GM12878 (cell line): ENCODE data around the gene SNX10.

Source experiments
- CBFB ChIP-seq: IDR thresholded peaks from 2 replicates; pipeline ENCODE4 v1.6.1; 2016; ENCODE audit warnings: antibody characterized with exemption, low read depth
- CEBPB ChIP-seq, 2 experiments: fragments of 150-350 bp in 1 of 2; IDR thresholded peaks; 2 replicates each; pipeline ENCODE4 v1.6.1; 2012 to 2014; ENCODE audit warnings: low read depth in 2 of 2, low read length in 2 of 2, borderline replicate concordance in 1 of 2, inconsistent platforms in 1 of 2
- KAT2A ChIP-seq: conservative IDR thresholded peaks from 2 replicates; pipeline ENCODE4 v1.6.1; 2011; ENCODE audit warnings: low read depth, low read length; ENCODE audit not compliant: control insufficient read depth
- SMC3 ChIP-seq: IDR thresholded peaks from 2 replicates; pipeline ENCODE4 v1.6.1; 2011; ENCODE audit warnings: low read length, improper control_type of control experiment, borderline replicate concordance
- SREBF2 ChIP-seq: IDR thresholded peaks from 2 replicates; pipeline ENCODE4 v1.6.1; 2012; ENCODE audit warnings: mild to moderate bottlenecking, low read length
- YY1 ChIP-seq: IDR thresholded peaks from 2 replicates; pipeline ENCODE4 v1.6.1; 2011; ENCODE audit warnings: low read depth, mild to moderate bottlenecking, low read length

GRCh38 chr7:26398427-26398755 is 106.7 kb downstream of the SNX10 start:
- TF ChIP-seq CBFB (no peak), SREBF2 (no peak), SMC3 (no peak), KAT2A (no peak), CEBPB (IDR thresholded peaks at IDR 0.05; ENCODE audit: borderline replicate concordance in 1 of 2, low read depth in 2 of 2, low read length in 2 of 2) (no peak), YY1 (0 out of 2 replicates have a peak, but pooled peaks have one; percentile 22)
